Karpas-422 (cell line): ENCODE results near the gene ATAD3A. TPM values are rescaled to one million over a fixed set of nuclear protein-coding genes. Genes with fewer than 3 reads are reported as not detected.
"Not testable (repeated sequence)": the region's sequence is repeated elsewhere in the genome, so short reads cannot be mapped to it uniquely, and the experiment has no call there.

Experiments
- DNase-seq: peaks from one replicate; pipeline ENCODE4 v3.0.0-alpha.2; 2015
- H2AFZ ChIP-seq: fragments of 200-600 bp; sonication (generic); 2 replicates; pipeline ENCODE4 v1.6.1; 2014; ENCODE audit warnings: antibody characterized with exemption, low read length, mixed read lengths
- H3K27ac ChIP-seq: fragments of 200-600 bp; sonication (generic); 2 replicates; pipeline ENCODE4 v1.5.1; 2014; ENCODE audit warnings: mild to moderate bottlenecking, low read length, moderate library complexity
- H3K27me3 ChIP-seq: fragments of 200-600 bp; sonication (generic); 2 replicates; pipeline ENCODE4 v1.6.1; 2014; ENCODE audit warnings: low read length, mixed read lengths
- H3K36me3 ChIP-seq: fragments of 200-600 bp; sonication (generic); 2 replicates; pipeline ENCODE4 v1.6.1; 2014; ENCODE audit warnings: low read length, mixed read lengths; ENCODE audit not compliant: insufficient read depth
- H3K4me1 ChIP-seq: fragments of 200-600 bp; sonication (generic); 2 replicates; pipeline ENCODE4 v1.6.1; 2014; ENCODE audit warnings: mild to moderate bottlenecking, low read length, mixed read lengths
- H3K4me2 ChIP-seq: fragments of 200-600 bp; sonication (generic); 2 replicates; pipeline ENCODE4 v1.6.1; 2014; ENCODE audit warnings: low read length, low read depth, mild to moderate bottlenecking; ENCODE audit not compliant: poor library complexity, severe bottlenecking
- H3K4me3 ChIP-seq: fragments of 200-600 bp; sonication (generic); 2 replicates; pipeline ENCODE4 v1.5.1; 2014; ENCODE audit warnings: mild to moderate bottlenecking, antibody characterized with exemption, low read length, mixed read lengths
- H3K79me2 ChIP-seq: fragments of 200-600 bp; sonication (generic); 2 replicates; pipeline ENCODE4 v1.6.1; 2014; ENCODE audit warnings: mild to moderate bottlenecking, low read length, mixed read lengths
- H3K9ac ChIP-seq: fragments of 200-600 bp; sonication (generic); 2 replicates; pipeline ENCODE4 v1.6.0; 2014; ENCODE audit warnings: low read length
- H3K9me2 ChIP-seq: fragments of 200-600 bp; sonication (generic), shearing (Covaris generic); replicated peaks from 2 replicates; pipeline ENCODE4 v1.6.0; 2014; ENCODE audit warnings: mild to moderate bottlenecking, low read length, moderate library complexity; ENCODE audit not compliant: insufficient read depth
- H3K9me3 ChIP-seq: fragments of 300-700, 200-600 bp; sonication (generic); 2 replicates; pipeline ENCODE4 v1.6.1; 2014; ENCODE audit warnings: low read length, mixed read lengths
- H4K20me1 ChIP-seq: fragments of 200-600 bp; sonication (generic); 2 replicates; pipeline ENCODE4 v1.6.1; 2014; ENCODE audit warnings: mild to moderate bottlenecking, antibody characterized with exemption, low read length, low read depth; ENCODE audit not compliant: insufficient read depth
- total RNA-seq: library from RNA; depleted of rRNA; stranded (reverse); fragments of >200 nt; shearing (Covaris generic); gene quantifications from 2 replicates; pipeline ENCODE4 v1.2.3, GENCODE V29; 2014; ENCODE audit warnings: low replicate concordance

The ATAD3A gene
- total RNA-seq, 1 experiment from 2014 or later, result 12.5 TPM

GRCh38 chr1:1554926-1555915 lies 43.3 kb downstream of the ATAD3A start:
- no peaks in the 10 kb centered on the region for H3K36me3 ChIP-seq
- no peaks in the 10 kb centered on the region for H3K9me2 ChIP-seq
- no peak overlapping the region for H3K4me3 ChIP-seq
- H3K9me3 ChIP-seq, result no peaks in the 10 kb centered on the region
- H3K9ac ChIP-seq, result no peak overlapping the region
- H3K27ac ChIP-seq, result no peak overlapping the region
- H4K20me1 ChIP-seq, result peaks cover 7% of the 10 kb centered on the region; the same call in 1 of the 2 replicates
- no peak for DNase-seq
- H3K79me2 ChIP-seq, result peaks cover 14% of the 10 kb centered on the region; the same call in 1 of the 2 replicates
- no peaks in the 10 kb centered on the region for H3K27me3 ChIP-seq
- no peak overlapping the region for H3K4me2 ChIP-seq
- no peaks in the 10 kb centered on the region; the same call in 1 of the 2 replicates for H3K4me1 ChIP-seq
- H2AFZ ChIP-seq, result no peak overlapping the region

GRCh38 chr1:1556505-1556904 lies 44.5 kb downstream of the ATAD3A start:
- Histone ChIP-seq H3K4me2 (no peak overlapping the region), H3K79me2 (0 out of 2 replicates have a peak, but pooled peaks cover 11% of the 10 kb centered on the region), H3K4me3 (no peak overlapping the region), H3K27ac (no peak overlapping the region), H3K4me1 (no peaks in the 10 kb centered on the region; the same call in 1 of the 2 replicates), H3K27me3 (no peaks in the 10 kb centered on the region), H3K36me3 (no peaks in the 10 kb centered on the region), H3K9me3 (no peaks in the 10 kb centered on the region), H3K9ac (no peak overlapping the region), H4K20me1 (peaks cover 9% of the 10 kb centered on the region; the same call in 1 of the 2 replicates), H3K9me2 (no peaks in the 10 kb centered on the region), H2AFZ (no peak overlapping the region)
- no peak for DNase-seq

- not testable (repeated sequence) for H3K9me3 ChIP-seq, H3K4me1 ChIP-seq, H3K9me2 ChIP-seq, H3K27me3 ChIP-seq, DNase-seq, H2AFZ ChIP-seq, H4K20me1 ChIP-seq, H3K9ac ChIP-seq, H3K4me3 ChIP-seq, H3K27ac ChIP-seq, H3K4me2 ChIP-seq, H3K36me3 ChIP-seq
- H3K79me2 ChIP-seq, result peaks cover 13% of the 10 kb centered on the region; the same call in 1 of the 2 replicates
These were observed 45.0 kb downstream of the ATAD3A start for GRCh38 chr1:1556961-1557360.

GRCh38 chr1:1557688-1558087 lies 45.7 kb downstream of the ATAD3A start:
- H3K27me3 ChIP-seq, H3K9me2 ChIP-seq, H3K4me2 ChIP-seq, H3K9ac ChIP-seq, H3K9me3 ChIP-seq, H4K20me1 ChIP-seq, H3K4me3 ChIP-seq, H3K36me3 ChIP-seq, H2AFZ ChIP-seq, H3K27ac ChIP-seq, DNase-seq, H3K4me1 ChIP-seq: not testable (repeated sequence)
- H3K79me2 ChIP-seq, result peaks cover 15% of the 10 kb centered on the region; the same call in 1 of the 2 replicates

- no peak overlapping the region for H3K4me3 ChIP-seq
- H3K9me2 ChIP-seq, result no peaks in the 10 kb centered on the region
- H4K20me1 ChIP-seq, result 0 out of 2 replicates have a peak, but pooled peaks cover 6% of the 10 kb centered on the region
- peaks cover 15% of the 10 kb centered on the region; the same call in 1 of the 2 replicates for H3K79me2 ChIP-seq
- no peak overlapping the region for H3K27ac ChIP-seq
- no peak for DNase-seq
- no peaks in the 10 kb centered on the region for H3K27me3 ChIP-seq
- no peaks in the 10 kb centered on the region; the same call in 1 of the 2 replicates for H3K4me1 ChIP-seq
- H3K36me3 ChIP-seq, result peaks cover 4% of the 10 kb centered on the region; the same call in 1 of the 2 replicates
- no peak overlapping the region for H3K9ac ChIP-seq
- no peaks in the 10 kb centered on the region for H3K9me3 ChIP-seq
- H2AFZ ChIP-seq, result no peak overlapping the region
- H3K4me2 ChIP-seq, result no peak overlapping the region
These were observed 46.6 kb downstream of the ATAD3A start for GRCh38 chr1:1558591-1558990.

- Histone ChIP-seq H2AFZ (no peak overlapping the region), H3K27ac (no peak overlapping the region), H3K27me3 (no peaks in the 10 kb centered on the region), H4K20me1 (0 out of 2 replicates have a peak, but pooled peaks cover 6% of the 10 kb centered on the region), H3K4me3 (no peak overlapping the region), H3K9me3 (no peaks in the 10 kb centered on the region), H3K4me1 (no peaks in the 10 kb centered on the region; the same call in 1 of the 2 replicates), H3K79me2 (peaks cover 16% of the 10 kb centered on the region), H3K9me2 (no peaks in the 10 kb centered on the region), H3K9ac (no peak overlapping the region), H3K36me3 (peaks cover 7% of the 10 kb centered on the region; the same call in 1 of the 2 replicates), H3K4me2 (no peak overlapping the region)
- DNase-seq, result no peak
These were observed 47.1 kb downstream of the ATAD3A start for GRCh38 chr1:1559066-1559465.

GRCh38 chr1:1560178-1560577 lies 48.2 kb downstream of the ATAD3A start:
- Histone ChIP-seq H3K9me3 (no peaks in the 10 kb centered on the region), H2AFZ (no peak overlapping the region), H3K4me3 (no peak overlapping the region), H3K4me2 (no peak overlapping the region), H3K36me3 (peaks cover 14% of the 10 kb centered on the region; the same call in 1 of the 2 replicates), H3K9me2 (no peaks in the 10 kb centered on the region), H4K20me1 (peaks cover 14% of the 10 kb centered on the region; the same call in 1 of the 2 replicates), H3K9ac (no peak overlapping the region), H3K79me2 (peaks cover 25% of the 10 kb centered on the region), H3K27me3 (no peaks in the 10 kb centered on the region), H3K27ac (no peak overlapping the region), H3K4me1 (no peaks in the 10 kb centered on the region; the same call in 1 of the 2 replicates)
- DNase-seq, result no peak

GRCh38 chr1:1561801-1562470 lies 50.0 kb downstream of the ATAD3A start:
- Histone ChIP-seq H3K9me3 (no peaks in the 10 kb centered on the region), H4K20me1 (peaks cover 28% of the 10 kb centered on the region), H3K9me2 (no peaks in the 10 kb centered on the region), H3K9ac (no peak overlapping the region), H2AFZ (no peak overlapping the region), H3K4me1 (no peaks in the 10 kb centered on the region; the same call in 1 of the 2 replicates), H3K27ac (no peak overlapping the region), H3K79me2 (peaks cover 42% of the 10 kb centered on the region), H3K36me3 (peaks cover 21% of the 10 kb centered on the region; the same call in 1 of the 2 replicates), H3K27me3 (no peaks in the 10 kb centered on the region), H3K4me3 (no peak overlapping the region), H3K4me2 (no peak overlapping the region)
- no peak for DNase-seq
